AG09319 (cell line): ENCODE data around the gene APOBEC3C.
"Not testable (repeated sequence)": the region's sequence is repeated elsewhere in the genome, so short reads cannot be mapped to it uniquely, and the experiment has no call there.

ENCODE experiments used
- DNase-seq: peaks from one replicate; pipeline ENCODE4 v3.0.0-alpha.2; 2010; ENCODE audit warnings: low read depth; ENCODE audit errors: extremely low read depth
- TF ChIP-seq, protein P1 (sequence below): IDR thresholded peaks from 2 replicates; pipeline ENCODE4 v1.5.1; 2011; ENCODE audit warnings: low read depth, mild to moderate bottlenecking, inconsistent platforms, low read length, moderate library complexity

APOBEC3C gene

DNA sequence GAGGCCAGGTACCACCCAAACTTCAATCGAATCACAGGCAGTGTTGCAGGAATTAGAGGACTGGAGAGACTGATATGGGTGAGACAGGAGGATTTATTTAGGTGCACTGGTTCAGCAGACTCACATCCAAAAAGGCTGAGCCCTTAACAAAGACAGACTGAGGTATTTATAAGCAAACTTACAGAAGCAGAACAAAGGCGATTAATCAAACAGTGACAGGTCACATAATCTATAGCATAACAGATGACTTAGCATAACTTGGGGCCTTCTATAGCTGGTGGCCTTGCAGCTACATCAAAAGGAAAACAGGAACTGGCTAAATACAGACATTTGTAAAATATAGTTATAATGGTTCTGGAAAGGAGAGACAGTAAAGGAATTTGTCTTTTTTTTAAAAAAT lies 29.8 kb upstream of the APOBEC3C start:
- TF ChIP-seq, protein P1, sequence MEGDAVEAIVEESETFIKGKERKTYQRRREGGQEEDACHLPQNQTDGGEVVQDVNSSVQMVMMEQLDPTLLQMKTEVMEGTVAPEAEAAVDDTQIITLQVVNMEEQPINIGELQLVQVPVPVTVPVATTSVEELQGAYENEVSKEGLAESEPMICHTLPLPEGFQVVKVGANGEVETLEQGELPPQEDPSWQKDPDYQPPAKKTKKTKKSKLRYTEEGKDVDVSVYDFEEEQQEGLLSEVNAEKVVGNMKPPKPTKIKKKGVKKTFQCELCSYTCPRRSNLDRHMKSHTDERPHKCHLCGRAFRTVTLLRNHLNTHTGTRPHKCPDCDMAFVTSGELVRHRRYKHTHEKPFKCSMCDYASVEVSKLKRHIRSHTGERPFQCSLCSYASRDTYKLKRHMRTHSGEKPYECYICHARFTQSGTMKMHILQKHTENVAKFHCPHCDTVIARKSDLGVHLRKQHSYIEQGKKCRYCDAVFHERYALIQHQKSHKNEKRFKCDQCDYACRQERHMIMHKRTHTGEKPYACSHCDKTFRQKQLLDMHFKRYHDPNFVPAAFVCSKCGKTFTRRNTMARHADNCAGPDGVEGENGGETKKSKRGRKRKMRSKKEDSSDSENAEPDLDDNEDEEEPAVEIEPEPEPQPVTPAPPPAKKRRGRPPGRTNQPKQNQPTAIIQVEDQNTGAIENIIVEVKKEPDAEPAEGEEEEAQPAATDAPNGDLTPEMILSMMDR, result no peak
- no peak for DNase-seq

DNA sequence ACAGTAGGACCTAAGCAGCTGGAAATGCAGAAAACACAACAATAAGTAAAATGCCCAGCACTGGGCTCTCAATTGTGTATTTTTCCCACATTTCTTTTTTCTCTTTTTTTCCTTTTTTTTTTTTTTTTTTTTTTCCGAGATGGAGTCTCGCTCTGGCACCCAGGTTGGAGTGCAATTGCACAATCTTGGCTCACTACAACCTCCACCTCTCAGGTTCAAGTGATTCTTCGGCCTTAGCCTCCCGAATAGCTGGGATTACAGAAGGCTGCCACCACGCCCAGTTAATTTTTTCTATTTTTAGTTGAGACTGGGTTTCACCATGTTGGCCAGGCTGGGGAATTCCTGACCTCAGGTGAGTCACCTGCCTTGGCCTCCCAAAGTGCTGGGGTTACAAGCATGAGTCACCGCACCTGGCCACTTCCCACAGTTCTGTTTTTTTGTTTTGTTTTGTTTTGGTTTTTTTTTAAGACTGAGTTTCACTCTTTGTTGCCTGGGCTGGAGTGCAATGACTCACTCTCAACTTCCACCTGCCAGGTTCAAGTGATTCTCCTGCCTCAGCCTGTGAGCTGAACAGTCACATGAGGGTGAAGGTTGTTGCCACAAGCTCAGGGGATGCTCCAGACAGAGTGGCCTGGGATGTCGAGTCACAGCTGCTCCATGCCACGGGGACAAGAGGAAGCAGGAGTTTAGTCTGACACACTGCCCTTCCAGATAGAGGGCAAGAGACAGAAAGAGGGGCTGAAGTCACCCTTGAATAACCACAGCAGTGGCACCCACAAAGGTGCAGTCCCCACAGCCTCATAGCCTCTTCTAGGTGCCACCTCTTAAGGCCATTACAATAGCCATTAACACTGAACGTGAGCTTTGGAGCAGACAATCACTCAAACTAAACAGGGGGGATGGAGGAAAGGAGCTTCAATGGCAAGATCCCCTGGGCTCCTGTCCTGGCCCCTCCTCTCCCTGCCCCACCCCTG lies 29.0 kb upstream of the APOBEC3C start:
- DNase-seq, result not testable (repeated sequence)

DNA sequence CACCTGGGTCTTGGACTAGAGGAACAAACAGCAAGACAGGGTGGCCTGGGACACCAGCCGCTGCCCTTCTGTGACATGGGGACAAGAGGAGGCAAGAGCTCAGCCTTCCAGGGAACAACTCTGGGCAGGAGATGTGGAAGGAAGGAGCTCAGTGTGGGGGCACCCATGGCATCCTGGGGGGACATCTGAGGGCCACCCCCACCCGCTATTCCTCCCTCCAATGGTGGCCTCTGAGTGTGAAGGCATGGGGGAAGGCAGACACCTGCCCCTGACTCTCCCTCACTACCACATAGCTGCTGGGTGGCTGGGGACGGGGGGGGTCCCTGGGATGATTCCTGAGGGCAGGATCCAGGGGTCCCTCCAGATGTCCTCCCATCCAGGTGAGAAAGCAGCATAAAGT lies 27.4 kb upstream of the APOBEC3C start:
- DNase-seq, result no peak
- TF ChIP-seq, protein P1, result no peak

DNA sequence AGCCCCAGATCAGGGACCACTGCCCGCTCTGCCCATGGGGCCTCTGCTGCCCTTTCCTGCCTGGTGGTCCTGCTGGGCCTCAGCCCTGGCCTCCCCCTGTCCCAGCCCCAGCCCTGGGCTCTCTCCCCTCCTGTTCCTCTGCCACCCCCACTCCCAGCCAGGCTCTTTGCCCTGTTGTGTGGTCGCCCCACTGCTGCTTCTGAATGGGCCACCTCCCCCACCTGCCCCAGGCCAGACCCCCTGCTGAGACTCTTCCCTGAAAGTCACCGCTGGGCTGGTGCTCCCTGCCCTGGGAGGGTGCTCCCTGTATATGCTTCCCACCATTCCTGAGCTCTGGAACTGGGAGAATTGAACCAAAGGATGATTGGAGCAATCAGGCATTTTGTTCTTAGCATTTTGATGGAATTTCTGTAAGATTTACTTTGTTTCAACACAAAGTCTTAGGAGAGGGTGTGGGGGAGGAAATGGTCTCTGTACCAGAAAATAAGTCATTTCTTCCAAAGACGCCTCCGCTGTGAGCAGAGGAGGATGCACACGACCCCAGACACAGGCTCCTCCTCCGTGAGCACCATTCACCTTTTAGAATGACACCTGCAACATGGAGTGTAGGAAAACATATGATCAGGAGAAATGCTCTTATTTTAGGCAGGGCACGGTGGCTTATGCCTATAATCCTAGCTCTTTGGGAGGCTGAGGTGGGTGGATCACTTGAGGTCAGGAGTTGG lies 26.7 kb upstream of the APOBEC3C start:
- DNase-seq, result no peak
- TF ChIP-seq, protein P1, result no peak

DNA sequence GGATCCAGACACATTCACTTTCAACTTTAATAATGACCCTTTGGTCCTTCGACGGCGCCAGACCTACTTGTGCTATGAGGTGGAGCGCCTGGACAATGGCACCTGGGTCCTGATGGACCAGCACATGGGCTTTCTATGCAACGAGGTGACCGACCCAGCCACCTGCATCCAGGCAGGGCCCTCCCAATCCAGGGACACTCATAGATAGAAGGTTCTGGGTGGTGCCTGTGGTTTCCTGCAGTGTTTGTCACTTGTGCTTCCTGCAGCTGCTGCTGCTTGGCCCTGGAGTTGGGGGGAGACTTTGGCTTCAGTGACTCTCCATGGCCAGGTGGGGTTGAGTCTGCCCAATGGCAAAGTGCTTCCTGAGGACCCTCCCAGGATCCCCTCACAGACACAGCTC lies 24.6 kb upstream of the APOBEC3C start:
- TF ChIP-seq, protein P1, result no peak
- DNase-seq, result no peak

DNA sequence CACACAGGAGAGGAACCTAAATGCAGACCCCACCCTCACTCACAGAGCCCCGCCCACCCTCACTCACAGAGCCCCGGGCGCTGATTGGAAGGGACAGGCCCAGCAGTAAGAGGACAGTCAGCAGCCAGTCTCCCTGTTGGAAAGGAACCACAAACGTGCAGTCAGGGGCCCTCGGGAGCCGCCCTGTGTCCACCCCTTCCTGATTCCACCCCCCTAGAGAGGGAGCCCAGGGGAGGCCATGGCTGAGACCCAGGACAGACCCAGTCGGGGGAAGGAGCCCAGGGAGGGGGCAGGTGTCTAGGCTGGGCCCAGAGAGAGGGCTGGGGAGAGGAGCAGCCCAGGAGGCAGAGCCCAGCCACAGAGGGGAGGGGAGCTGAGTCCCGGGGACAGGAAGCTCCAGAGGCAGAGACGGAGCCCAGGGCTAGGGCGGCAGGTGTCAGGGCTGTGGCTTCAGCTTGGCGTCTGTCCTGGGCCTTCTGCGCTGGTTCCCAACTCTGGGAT lies 21.1 kb upstream of the APOBEC3C start:
- DNase-seq, result not testable (repeated sequence)

DNA sequence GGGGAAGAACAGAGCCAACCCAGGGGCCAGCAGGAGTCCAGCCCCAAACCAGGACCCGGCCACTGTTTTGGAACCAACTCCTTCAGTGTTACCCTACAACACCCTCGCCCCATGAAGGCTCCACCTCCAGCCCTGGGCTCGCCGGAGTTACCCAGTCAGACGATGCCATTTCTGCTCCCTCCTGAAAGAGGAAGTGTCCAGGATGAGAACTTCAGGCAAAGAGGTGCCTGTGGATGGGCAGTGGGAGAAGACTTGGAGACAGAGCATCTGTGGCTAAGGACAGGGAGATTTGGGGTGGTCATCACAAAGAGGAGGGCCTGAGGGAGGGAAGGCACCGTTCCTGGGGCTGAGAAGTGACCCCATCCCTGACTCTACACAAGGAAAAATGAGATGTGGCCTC lies 18.0 kb upstream of the APOBEC3C start:
- no peak for DNase-seq
- TF ChIP-seq, protein P1, result no peak

DNA sequence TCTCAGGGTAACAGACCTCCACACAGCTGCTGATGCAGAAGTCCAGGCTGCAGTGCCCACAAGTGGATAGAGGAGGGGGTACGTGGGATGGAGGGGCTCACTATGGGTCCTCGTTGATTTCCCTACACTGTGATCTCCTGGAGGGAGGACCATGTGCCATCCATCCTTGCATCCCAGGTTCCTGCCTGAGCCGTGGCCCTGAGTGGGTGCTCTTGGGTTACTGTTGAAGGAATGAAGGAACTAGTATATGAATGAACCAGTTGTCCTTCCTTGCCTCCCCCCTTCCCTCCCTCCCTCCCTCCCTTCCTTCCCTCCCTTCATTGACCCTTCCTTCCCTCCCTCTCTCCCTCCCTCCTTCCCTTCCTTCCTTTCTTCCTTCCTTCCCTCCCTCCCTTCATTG lies 16.5 kb upstream of the APOBEC3C start:
- TF ChIP-seq, protein P1, result no peak
- no peak for DNase-seq
